Medulla oblongata (tissue), 1 donor: Measurements from ENCODE around the gene MYO5C.
"Not testable (repeated sequence)": the region's sequence is repeated elsewhere in the genome, so short reads cannot be mapped to it uniquely, and the experiment has no call there.

Source experiments
- DNase-seq: peaks from one replicate; pipeline ENCODE4 v3.0.0-alpha.2; 2015; ENCODE audit errors: extremely low spot score

Gene MYO5C

GRCh38 chr15:52243697-52244555 lies 51.7 kb downstream of the MYO5C start:
- no peak for DNase-seq

DNA sequence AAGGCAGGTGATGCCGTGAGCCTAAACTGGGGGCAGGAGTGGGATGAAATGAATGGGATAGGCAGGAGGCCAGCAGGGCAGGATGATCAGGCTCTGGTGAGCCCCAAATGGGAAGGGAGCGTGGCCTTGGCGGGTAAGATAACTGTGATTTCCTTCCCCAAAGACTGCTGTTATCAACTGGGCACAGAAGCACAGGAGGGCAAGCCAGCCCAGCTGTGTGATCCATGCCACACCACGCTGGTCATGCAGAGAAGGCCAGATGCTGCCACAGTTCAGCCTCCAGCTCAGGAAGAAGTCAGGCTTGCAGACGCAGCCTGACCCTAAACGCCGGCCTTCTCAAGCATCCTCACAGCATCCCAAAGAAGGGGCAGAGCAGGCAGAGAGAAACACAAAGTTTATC lies 52.3 kb downstream of the MYO5C start:
- DNase-seq, result no peak

- no peak for DNase-seq
These were observed 54.1 kb downstream of the MYO5C start for GRCh38 chr15:52241489-52241888.

DNA sequence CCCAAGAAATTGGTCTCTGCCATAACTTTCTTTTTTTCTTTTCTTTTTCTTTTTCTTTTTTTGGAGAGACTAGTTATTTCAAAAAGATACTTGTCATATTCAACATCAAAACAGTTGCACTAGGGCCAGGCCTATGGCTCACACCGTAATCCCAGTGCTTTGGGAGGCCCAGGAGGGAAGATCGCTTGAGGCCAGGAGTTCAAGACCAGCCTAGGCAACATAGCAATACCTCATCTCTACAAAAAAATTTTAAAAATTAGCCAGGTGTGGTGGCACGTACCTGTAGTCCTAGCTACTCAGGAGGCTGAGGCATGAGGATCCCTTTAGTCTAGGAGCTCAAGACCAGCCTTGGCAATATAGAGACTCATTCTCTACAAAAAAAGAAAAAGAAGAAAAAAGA lies 55.4 kb downstream of the MYO5C start:
- DNase-seq, result no peak

DNA sequence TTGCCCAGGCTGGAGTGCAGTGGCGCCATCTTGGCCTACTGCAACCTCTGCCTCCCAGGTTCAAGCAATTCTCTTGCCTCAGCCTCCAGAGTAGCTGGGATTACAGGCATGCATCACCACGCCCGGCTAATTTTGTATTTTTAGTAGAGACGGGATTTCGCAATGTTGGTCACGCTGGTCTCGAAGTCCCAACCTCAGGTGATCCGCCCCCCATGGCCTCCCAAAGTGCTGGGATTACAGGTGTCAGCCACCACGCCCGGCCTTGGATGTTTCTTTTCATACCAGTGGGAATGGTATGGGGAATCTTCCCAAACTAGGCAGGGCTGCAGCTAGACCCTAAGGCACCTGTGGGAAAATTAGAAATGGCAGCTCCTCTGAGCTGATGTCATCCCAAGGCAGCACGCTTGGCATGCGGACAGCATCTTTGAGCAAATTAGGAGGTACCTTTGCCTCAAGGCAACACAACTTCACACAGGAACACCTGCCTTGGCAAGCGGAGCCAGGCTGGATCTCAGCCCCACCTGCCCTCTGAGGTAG lies 56.5 kb downstream of the MYO5C start:
- DNase-seq, result not testable (repeated sequence)

- no peak for DNase-seq
These were observed 57.5 kb downstream of the MYO5C start for GRCh38 chr15:52238149-52238548.

DNA sequence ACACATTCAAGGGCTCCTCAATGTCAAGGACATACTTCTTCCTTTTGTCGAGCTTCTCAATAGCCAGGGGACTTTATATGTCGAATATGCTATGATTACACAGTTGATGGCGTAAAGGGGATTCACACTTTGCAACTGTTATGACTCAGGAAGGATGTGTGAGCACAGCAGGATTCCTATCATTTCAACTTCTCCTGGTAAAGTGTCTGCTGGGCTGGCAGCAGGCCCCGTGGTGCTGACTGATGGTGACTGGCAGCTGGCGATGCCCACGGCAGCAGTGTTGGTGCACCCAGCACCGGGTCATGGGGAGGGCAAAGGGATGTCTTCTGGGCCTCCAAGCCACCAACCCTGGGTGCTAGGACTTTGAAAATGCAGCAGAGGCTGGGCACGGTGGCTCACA lies 59.6 kb downstream of the MYO5C start:
- no peak for DNase-seq

- no peak for DNase-seq
These were observed 60.7 kb downstream of the MYO5C start for GRCh38 chr15:52234596-52235541.

- peak; percentile 18 for DNase-seq
These were observed 62.2 kb downstream of the MYO5C start for GRCh38 chr15:52233405-52233804.

GRCh38 chr15:52232327-52232726 lies 63.3 kb downstream of the MYO5C start:
- peak; percentile 23 for DNase-seq

DNA sequence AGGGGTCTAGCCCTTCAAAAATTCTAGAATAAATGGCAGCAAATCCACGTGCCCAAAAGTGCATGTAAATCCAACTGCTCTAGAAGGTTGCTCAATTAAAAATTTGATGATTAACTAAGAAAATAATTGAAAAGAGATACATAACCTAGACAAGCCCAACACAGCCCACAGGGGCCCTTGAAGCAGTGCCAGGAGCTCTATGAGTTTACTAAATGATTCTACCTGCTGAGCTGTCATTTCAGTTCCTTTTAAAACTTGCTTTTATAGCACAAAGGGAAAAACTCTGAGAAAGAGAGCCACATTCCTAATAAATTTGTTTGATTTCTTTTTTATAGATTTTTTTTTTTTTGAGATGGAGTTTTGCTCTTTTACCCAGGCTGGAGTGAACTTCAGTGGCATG lies 65.5 kb downstream of the MYO5C start:
- DNase-seq, result no peak

DNA sequence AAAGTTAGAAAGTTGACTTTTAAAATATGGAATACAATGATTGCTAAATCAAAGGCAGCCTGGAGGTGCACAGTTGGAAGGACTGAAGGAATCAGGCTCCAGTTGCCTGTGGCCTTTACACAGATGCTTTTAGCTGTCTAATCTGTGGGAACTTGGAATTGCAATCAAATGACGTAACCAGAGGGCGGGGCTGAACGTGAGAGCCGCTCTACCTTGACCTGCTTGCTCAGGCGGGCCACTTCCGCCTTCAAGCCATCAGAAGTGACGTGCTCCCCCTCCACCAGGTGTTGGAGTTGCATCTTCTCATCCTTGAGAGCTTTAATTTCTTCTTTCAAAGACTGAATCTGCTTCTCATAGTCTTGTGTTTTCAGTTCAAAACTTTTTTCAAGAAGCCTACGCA lies 66.7 kb downstream of the MYO5C start:
- no peak for DNase-seq

GRCh38 chr15:52227456-52227855 lies 68.1 kb downstream of the MYO5C start:
- DNase-seq, result peak; percentile 82

DNA sequence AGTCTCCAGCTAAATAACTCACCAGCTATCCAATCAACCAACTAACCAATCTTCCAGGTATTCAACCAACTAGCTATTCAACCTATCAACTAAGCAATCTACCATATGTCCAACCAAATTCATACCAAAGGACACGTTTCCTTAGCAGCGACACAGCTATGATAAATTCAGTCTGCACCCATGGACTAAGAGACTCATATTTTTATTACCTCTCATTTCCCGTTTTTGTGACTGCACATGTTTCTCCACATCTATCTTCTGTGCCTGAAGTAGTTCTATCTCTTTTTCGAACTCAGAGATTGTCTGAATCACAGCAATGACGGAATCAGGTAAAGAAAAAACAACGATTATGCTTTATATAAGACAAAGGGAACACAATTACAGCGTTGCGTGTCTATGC lies 70.4 kb downstream of the MYO5C start:
- DNase-seq, result no peak

- no peak for DNase-seq
These were observed 71.4 kb downstream of the MYO5C start for GRCh38 chr15:52224211-52224610.

DNA sequence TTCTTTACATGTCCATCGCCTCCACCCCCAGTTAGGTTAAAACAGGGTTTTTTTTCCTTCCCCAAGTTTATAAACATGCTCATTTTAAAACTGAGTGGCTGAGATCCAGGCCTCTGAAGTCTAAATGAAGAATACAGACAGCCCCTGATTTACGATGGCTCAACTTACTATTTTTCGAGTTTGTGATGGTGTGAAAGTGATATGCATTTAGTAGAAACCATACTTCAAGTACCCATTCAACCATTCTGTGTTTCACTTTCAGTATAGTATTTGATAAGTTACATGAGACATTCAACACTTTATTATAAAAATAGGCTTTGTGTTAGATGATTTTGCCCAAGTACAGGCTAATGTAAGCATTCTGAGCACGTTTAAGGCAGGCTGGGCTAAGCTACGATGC lies 73.9 kb downstream of the MYO5C start:
- no peak for DNase-seq

GRCh38 chr15:52220937-52221660 lies 74.5 kb downstream of the MYO5C start:
- no peak for DNase-seq

DNA sequence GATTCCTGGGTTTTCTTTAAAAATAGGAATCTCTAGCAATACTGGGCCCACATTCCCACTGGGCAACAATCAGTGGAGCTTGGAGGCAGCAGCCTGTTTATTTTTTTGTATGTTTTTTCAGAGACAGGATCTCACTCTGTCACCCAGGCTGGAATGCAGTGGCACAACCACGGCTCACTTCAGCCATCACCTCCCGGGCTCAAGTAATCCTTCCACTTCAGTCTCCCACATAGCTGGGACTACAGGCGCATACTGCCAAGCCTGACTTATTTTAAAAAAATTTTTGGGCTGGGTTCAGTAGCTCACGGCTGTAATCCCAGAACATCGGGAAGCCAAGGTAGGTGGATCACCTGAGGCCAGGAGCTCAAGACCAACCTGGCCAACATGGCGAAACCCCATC lies 75.4 kb downstream of the MYO5C start:
- no peak for DNase-seq

DNA sequence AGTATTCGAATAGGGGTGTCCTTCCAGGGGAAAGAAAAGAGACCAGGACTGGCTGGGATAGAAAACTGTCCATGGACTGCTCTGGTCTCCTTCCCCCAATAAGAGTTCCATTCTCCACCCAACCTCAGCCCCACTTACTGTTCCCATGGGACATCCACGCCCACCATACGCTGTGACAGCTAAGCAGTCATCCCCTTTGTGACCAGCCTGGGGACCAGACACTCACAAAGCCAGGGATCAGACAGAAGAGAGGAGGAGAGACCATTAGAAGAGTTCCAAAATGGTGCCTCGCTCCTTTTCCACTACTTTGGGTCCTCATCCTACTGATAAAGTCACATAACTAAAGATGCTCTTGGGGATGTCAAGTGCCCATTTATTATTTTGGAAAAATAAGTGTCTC lies 76.8 kb downstream of the MYO5C start:
- no peak for DNase-seq

- DNase-seq, result no peak
These were observed 77.2 kb downstream of the MYO5C start for GRCh38 chr15:52218371-52218770.

DNA sequence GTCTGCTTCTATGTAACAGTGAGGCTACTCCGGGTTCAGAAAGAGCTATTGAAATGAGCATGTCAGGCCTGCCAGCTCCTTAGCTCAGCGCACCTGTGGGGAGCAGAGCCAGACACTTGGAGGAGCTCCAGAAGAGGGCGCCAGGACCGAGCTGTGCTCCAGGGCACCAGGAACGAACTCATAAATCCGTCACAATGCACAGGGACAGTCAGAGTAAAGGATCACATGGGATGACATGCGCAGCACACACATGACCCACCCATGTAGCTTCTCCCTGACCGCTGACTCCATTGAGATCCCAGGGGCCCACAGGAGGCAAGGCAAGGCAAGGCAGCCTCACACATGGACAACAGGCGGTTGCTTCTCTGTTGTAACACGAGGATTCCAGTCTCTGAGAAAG lies 78.4 kb downstream of the MYO5C start:
- no peak for DNase-seq

GRCh38 chr15:52214553-52214952 lies 81.1 kb downstream of the MYO5C start:
- DNase-seq, result no peak
